ENCODE measurements around the gene DAO.
"Not testable (repeated sequence)": the region's sequence is repeated elsewhere in the genome, so short reads cannot be mapped to it uniquely, and the experiment has no call there.

Gene DAO

DNA sequence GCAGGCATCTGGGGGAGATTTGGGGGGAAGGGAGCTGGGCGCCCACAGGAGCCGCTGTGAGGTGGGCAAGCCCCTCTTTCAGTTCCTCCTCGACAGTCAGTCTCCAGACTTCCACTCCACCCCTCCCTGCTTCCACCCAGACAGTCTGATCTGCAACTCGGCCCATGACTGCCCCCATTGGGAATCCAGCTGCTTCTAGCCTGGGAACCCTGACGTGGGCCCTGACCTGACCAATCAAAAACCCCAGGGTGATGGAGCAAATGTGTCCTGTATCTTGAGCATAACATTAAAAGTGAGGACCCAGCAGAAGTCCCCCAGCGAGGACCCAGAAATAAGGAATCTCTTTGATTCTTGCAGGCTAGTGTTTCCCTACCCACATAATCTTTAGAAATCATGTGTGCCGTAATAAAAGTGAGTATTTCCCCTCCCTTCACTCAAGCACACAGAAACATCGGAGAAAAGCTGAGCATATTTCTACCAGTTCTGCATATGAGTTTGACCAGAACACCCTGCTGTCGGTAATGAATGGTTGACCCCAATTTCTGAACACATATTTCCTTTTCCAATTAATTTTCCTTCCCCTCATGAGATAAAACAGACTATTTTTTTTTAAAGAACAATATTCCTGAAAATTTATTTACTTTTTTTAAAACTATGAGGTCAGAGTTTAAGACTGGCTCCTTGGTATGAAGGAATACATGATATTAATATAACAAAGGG lies 28.9 kb upstream of the DAO start:
- DNase-seq = no peak

GRCh38 chr12:108852674-108853309 lies 27.1 kb upstream of the DAO start:
- DNase-seq = no peak

DNA sequence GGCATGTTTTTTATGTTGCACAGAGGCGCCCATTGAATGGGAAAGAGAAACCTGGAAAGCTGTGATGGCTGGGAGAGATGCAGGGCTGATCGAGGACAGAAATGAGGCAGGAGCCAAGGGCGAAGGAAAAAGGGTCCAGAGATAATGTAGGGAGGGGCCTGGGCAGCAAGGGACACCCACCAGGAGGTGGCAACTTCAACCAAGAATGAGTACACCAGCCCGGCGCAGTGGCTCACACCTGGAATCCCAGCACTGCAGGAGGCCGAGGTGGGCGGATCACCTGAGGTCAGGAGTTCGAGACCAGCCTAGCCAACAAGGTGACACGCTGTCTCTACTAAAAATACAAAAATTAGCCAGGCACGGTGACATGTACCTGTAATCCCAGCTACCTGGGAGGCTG lies 26.5 kb upstream of the DAO start:
- no peak for DNase-seq

DNA sequence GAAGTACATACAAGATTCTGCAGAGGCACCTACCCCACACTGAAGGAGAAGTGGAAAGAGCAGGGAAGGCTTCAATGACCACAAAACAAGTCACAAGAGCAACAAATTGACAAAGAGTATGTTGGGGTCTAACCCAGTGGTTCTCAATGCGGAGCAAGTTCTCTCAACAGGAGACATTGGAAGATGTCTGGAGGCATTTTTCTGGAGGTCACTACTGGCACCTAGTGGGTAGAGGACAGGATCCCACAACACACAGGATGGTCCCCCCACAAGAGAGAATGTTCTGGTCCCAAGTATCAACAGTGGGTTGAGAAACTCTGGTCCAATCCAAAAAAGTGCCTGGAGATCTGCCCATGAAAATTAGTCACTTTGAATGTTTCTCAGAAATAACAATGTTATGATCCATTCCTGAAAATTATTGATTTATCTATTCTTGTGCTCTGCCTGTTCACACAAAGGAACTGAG lies 25.9 kb upstream of the DAO start:
- no peak for DNase-seq

- DNase-seq = no peak
These were observed 25.2 kb upstream of the DAO start for GRCh38 chr12:108854451-108855283.

GRCh38 chr12:108855284-108856169 lies 24.4 kb upstream of the DAO start:
- no peak for DNase-seq

GRCh38 chr12:108856170-108856427 lies 23.8 kb upstream of the DAO start:
- no peak for DNase-seq

GRCh38 chr12:108856428-108857157 lies 23.3 kb upstream of the DAO start:
- peak; percentile 61 to 77 for DNase-seq

DNA sequence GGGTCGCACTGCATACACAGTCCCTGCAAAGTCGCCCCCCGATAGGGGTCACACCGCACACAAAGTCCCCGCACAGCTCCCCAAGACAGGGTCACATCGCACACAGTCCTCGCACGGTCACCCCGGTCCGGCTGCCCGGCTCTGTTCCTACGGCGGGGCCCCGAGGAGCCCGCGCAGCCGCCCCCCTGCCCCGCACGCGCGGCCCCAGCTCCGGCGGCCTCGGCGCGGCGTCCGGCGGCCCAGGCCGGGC lies 22.8 kb upstream of the DAO start:
- no peak for DNase-seq

DNA sequence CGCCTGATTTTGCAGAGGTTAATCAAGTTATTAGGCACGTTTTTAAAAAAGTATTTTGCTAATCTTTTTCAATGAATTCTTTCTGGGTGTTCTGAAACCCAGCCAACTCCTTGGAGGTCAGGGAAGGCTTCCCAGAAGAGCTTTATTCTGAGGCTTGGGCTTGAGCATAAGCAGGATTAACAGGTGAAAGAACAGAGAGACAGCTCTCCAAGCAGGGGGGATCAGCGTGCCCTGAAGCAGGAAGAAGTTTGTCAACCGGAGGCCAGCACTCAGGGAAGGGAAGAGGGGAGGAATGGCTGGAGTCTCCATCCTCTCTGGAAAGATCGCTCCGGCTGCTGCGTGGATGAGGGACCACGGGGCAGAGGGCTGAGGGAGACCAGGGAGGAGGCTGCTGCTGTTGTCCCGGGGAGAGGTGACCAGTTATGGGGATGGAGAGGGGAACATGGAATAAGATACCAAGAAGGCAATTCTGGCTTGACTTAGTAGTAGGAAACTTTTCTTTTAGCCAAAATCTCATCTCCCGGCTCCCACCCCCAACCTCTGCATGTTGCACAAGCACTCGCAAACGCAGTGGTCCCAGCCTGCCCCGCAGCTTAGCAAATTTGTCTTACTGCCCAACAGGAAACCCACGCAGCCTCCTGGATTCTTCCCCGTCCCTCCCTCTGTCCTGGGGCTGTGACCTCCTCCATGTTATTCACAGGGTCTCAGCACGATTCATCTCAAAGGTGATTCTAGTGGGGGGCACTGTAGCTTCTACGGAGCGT lies 21.4 kb upstream of the DAO start:
- no peak for DNase-seq

- not testable (repeated sequence) for DNase-seq
These were observed 20.6 kb upstream of the DAO start for GRCh38 chr12:108859141-108859922.

GRCh38 chr12:108859923-108860291 lies 20.0 kb upstream of the DAO start:
- DNase-seq = no peak

- no peak for DNase-seq
These were observed 19.4 kb upstream of the DAO start for GRCh38 chr12:108860443-108860842.

GRCh38 chr12:108861878-108862587 lies 17.9 kb upstream of the DAO start:
- DNase-seq = no peak

- DNase-seq = no peak
These were observed 17.3 kb upstream of the DAO start for GRCh38 chr12:108862588-108862959.

GRCh38 chr12:108865169-108865568 lies 14.7 kb upstream of the DAO start:
- DNase-seq = no peak

GRCh38 chr12:108866083-108866482 lies 13.8 kb upstream of the DAO start:
- not testable (repeated sequence) for DNase-seq

DNA sequence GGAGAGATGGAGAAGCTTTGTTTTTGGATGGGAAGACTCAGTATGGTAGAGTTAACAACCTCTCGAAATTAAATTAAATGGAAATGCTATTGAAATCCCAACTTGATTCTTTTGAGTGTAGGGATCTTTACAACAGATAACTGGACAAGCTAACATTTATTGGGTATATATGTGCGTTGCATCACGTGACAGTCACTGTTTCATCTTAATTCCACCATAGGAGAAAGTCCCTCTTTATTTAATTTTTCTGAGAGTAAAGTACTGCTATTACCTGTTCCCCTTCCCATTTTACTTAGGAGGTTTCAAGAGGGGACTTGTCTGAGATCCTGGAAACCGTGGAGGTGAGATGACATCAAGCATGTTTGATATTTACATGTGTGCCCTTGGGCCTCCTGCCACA lies 11.1 kb upstream of the DAO start:
- no peak for DNase-seq

DNA sequence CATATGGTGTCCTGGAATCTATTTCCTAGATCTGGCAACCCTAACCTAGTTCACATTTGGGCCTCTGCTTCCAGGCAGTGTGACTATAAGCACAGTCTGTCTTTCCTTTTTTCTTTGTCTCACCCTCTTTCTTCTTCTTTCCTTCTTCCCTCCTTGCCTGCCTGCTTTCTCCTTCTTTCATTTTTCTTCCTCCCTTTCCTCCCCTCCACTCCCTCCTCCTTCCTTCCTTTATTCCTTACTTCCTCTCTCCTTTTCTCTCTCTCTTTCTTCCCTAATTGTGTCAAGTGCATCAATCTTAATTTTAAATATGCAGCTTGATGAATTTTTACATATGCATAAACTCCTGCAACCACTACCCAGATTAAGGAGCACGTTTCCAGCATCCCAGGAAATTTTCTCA lies 4.6 kb upstream of the DAO start:
- no peak for DNase-seq

DNA sequence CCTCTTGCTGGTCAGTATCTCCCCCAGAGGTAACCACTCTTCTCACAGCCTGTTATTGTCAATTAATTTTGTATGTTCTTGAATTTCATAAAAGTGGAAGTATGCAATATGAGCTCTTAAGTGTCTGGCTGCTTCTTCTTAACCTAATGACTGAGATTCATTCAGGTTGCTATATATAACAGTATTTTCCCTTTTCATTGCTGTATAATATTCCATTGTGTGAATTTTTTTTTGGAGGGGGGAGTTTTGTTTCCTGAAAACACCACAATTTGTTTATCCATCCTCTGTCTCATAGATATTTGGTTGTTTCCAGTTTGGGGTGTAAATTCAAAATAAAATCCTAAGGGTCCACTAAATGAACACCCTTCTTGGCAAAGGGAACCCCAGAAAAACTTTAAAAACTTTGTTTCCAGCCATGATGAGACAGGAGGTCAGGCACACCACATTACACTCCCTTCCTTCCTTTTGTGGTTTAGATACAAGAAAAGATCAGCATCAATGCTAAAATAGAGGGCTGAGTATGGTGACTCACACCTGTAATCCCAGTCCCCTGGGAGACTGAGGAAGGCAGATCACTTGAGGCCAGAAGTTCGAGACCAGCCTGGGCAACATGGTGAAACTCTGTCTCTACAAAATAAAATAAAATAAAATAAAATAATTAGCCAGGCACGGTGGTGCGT lies 4.1 kb upstream of the DAO start:
- DNase-seq = no peak
